ENCODE measurements around the gene VIT. TPM values are rescaled to one million over a fixed set of nuclear protein-coding genes. Genes with fewer than 3 reads are reported as not detected.
"Not testable (repeated sequence)": the region's sequence is repeated elsewhere in the genome, so short reads cannot be mapped to it uniquely, and the experiment has no call there.

VIT gene
- total and polyA plus RNA-seq, 2 experiments from 2014 or later = 0.25 to 0.33 TPM

DNA sequence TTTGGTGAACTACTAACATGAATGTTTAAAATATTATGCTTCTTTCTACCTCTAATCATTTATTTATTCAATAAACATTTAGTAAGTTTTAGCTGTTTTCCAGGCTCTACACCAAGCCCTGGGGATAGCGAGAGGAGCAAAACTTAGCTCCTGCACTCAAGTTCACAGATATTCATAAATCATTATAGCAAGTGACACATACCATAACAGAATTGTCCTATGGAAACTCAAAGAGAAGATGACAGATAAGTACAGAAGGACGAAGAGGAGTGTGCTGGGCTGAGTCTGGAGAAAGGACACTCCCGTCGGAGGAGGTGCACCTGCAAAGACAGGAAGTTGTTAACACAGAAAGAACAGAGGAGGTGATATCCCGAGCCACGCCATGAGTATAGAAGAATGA, 13.9 kb upstream of the VIT start:
- Histone ChIP-seq H3K79me2 (no peaks in the 10 kb centered on the region), H4K20me1 (ENCODE audit: insufficient read depth, poor library complexity, severe bottlenecking) (no peaks in the 10 kb centered on the region), H3K4me3 (no peak overlapping the region), H3K4me2 (no peak overlapping the region), H3K9me2 (replicated peaks; ENCODE audit: insufficient read depth) (no peaks in the 10 kb centered on the region), H3K4me1 (ENCODE audit: insufficient read depth) (no peaks in the 10 kb centered on the region), H3K9me3 (ENCODE audit: low read depth) (peaks cover 5% of the 10 kb centered on the region), H2AFZ (no peak overlapping the region), H3K36me3 (replicated peaks; ENCODE audit: insufficient read depth, low read depth) (no peaks in the 10 kb centered on the region), H3K27ac (no peak overlapping the region), H3K27me3 (no peaks in the 10 kb centered on the region)
- no peak for DNase-seq (ENCODE audit: low spot score)
- WGBS (ENCODE audit: low lambda C conversion rate, missing lambda C conversion rate) = 82% methylated on average over 6 of the region's 6 CpGs
- TF ChIP-seq EZH2 (IDR thresholded peaks at IDR 0.05; ENCODE audit: borderline replicate concordance) = no peak
- TF ChIP-seq EZH2phosphoT487 (IDR thresholded peaks at IDR 0.05; ENCODE audit: low read depth, severe bottlenecking, unreplicated experiment) = no peak
- TF ChIP-seq, protein P1, sequence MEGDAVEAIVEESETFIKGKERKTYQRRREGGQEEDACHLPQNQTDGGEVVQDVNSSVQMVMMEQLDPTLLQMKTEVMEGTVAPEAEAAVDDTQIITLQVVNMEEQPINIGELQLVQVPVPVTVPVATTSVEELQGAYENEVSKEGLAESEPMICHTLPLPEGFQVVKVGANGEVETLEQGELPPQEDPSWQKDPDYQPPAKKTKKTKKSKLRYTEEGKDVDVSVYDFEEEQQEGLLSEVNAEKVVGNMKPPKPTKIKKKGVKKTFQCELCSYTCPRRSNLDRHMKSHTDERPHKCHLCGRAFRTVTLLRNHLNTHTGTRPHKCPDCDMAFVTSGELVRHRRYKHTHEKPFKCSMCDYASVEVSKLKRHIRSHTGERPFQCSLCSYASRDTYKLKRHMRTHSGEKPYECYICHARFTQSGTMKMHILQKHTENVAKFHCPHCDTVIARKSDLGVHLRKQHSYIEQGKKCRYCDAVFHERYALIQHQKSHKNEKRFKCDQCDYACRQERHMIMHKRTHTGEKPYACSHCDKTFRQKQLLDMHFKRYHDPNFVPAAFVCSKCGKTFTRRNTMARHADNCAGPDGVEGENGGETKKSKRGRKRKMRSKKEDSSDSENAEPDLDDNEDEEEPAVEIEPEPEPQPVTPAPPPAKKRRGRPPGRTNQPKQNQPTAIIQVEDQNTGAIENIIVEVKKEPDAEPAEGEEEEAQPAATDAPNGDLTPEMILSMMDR (IDR thresholded peaks at IDR 0.05; ENCODE audit: poor library complexity) = no peak

DNA sequence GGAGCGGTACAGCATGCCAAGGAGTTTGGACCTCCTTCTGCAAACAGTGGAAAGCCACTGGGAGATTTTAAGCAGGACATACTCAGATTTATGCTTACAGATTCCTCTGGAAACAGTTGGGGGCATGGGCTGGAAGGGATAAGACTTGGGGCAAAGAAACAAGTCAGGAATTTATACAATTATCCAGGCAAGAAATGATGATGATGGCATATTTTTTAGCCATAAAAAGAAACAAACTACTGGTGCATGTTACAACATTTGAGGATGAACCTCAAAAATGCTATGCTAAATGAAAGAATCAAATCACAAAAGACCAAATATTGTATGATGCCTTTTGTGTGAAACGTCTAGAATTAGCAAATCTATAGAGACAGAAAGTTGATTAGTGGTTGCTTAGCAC, 13.5 kb upstream of the VIT start:
- TF ChIP-seq, protein P1 (IDR thresholded peaks at IDR 0.05; ENCODE audit: poor library complexity) = no peak
- TF ChIP-seq EZH2phosphoT487 (IDR thresholded peaks at IDR 0.05; ENCODE audit: low read depth, severe bottlenecking, unreplicated experiment) = no peak
- no peak for TF ChIP-seq EZH2 (IDR thresholded peaks at IDR 0.05; ENCODE audit: borderline replicate concordance)
- no peak overlapping the region for H2AFZ ChIP-seq
- no peaks in the 10 kb centered on the region for H3K9me2 ChIP-seq (replicated peaks; ENCODE audit: insufficient read depth)
- no peaks in the 10 kb centered on the region for H3K4me1 ChIP-seq (ENCODE audit: insufficient read depth)
- no peak for DNase-seq (ENCODE audit: low spot score)
- no peak overlapping the region for H3K27ac ChIP-seq
- H3K36me3 ChIP-seq (replicated peaks; ENCODE audit: insufficient read depth, low read depth) = no peaks in the 10 kb centered on the region
- H3K9me3 ChIP-seq (ENCODE audit: low read depth) = peaks cover 5% of the 10 kb centered on the region
- 41% methylated on average over 2 of the region's 2 CpGs for WGBS (ENCODE audit: low lambda C conversion rate, missing lambda C conversion rate)
- H3K4me3 ChIP-seq = no peak overlapping the region
- no peaks in the 10 kb centered on the region for H3K79me2 ChIP-seq
- H3K27me3 ChIP-seq = no peaks in the 10 kb centered on the region
- no peaks in the 10 kb centered on the region for H4K20me1 ChIP-seq (ENCODE audit: insufficient read depth, poor library complexity, severe bottlenecking)
- no peak overlapping the region for H3K4me2 ChIP-seq

DNA sequence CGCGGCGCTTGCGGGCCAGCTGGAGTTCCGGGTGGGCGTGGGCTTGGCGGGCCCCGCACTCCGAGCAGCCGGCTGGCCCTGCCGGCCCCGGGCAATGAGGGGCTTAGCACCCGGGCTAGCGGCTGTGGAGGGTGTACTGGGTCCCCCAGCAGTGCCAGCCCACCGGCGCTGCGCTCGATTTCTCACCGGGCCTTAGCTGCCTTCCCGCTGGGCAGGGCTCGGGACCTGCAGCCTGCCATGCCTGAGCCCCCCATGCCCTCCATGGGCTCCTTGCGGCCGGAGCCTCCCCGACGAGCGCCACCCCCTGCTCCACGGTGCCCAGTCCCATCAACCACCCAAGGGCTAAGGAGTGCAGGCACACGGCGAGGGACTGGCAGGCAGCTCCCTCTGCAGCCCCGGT, 8.2 kb upstream of the VIT start:
- H3K9me3 ChIP-seq (ENCODE audit: low read depth); H3K27ac ChIP-seq; H3K27me3 ChIP-seq; H3K4me3 ChIP-seq; H2AFZ ChIP-seq; H3K4me2 ChIP-seq; DNase-seq (ENCODE audit: low spot score); H3K36me3 ChIP-seq (replicated peaks; ENCODE audit: insufficient read depth, low read depth); H4K20me1 ChIP-seq (ENCODE audit: insufficient read depth, poor library complexity, severe bottlenecking); H3K79me2 ChIP-seq; H3K4me1 ChIP-seq (ENCODE audit: insufficient read depth); H3K9me2 ChIP-seq (replicated peaks; ENCODE audit: insufficient read depth): not testable (repeated sequence)
- 97% methylated on average over 26 of the region's 30 CpGs for WGBS (ENCODE audit: low lambda C conversion rate, missing lambda C conversion rate)

DNA sequence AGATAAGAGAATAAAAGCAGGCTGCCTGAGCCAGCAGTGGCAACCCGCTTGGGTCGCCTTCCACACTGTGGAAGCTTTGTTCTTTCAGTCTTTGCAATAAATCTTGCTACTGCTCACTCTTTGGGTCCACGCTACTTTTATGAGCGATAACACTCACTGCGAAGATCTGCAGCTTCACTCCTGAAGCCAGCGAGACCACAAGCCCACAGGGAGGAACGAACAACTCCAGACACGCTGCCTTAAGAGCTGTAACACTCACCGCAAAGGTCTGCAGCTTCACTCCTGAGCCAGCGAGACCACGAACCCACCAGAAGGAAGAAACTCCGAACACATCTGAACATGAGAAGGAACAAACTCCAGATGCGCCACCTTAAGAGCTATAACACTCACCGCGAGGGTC, 7.5 kb upstream of the VIT start:
- not testable (repeated sequence) for H3K9me3 ChIP-seq (ENCODE audit: low read depth); H3K36me3 ChIP-seq (replicated peaks; ENCODE audit: insufficient read depth, low read depth); H3K9me2 ChIP-seq (replicated peaks; ENCODE audit: insufficient read depth); H3K4me1 ChIP-seq (ENCODE audit: insufficient read depth); H3K27ac ChIP-seq; H3K4me2 ChIP-seq; H2AFZ ChIP-seq; DNase-seq (ENCODE audit: low spot score); H3K4me3 ChIP-seq; H4K20me1 ChIP-seq (ENCODE audit: insufficient read depth, poor library complexity, severe bottlenecking); H3K27me3 ChIP-seq; H3K79me2 ChIP-seq
- 97% methylated on average over 15 of the region's 15 CpGs for WGBS (ENCODE audit: low lambda C conversion rate, missing lambda C conversion rate)

DNA sequence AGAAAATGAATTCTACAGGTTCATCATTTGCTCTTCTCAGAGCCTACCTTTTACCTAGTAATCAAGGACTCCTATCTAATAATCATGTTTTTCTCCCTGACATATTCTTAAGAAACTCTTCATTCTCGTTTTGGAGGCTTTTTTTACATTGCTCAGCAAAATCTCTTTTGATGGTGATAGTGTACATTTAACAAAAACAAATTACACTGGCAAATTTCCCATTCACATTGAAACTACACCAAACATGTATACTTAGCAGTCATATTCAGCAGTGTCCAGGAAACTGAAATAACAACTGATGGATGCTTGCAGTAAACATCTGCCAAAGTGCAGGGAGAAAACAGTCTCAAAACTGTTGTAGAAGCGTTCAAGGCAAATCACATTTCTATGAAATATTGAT, 4.4 kb upstream of the VIT start:
- H3K79me2 ChIP-seq = no peaks in the 10 kb centered on the region
- H3K27me3 ChIP-seq = no peaks in the 10 kb centered on the region
- no peak overlapping the region for H3K27ac ChIP-seq
- no peaks in the 10 kb centered on the region for H3K9me3 ChIP-seq (ENCODE audit: low read depth)
- TF ChIP-seq EZH2phosphoT487 (IDR thresholded peaks at IDR 0.05; ENCODE audit: low read depth, severe bottlenecking, unreplicated experiment) (no peak), EZH2 (IDR thresholded peaks at IDR 0.05; ENCODE audit: borderline replicate concordance) (no peak)
- TF ChIP-seq, protein P1 (IDR thresholded peaks at IDR 0.05; ENCODE audit: poor library complexity) = no peak
- no peak overlapping the region for H3K4me2 ChIP-seq
- no peaks in the 10 kb centered on the region for H3K4me1 ChIP-seq (ENCODE audit: insufficient read depth)
- no peak for DNase-seq (ENCODE audit: low spot score)
- H2AFZ ChIP-seq = no peak overlapping the region
- no peak overlapping the region for H3K4me3 ChIP-seq
- WGBS (ENCODE audit: low lambda C conversion rate, missing lambda C conversion rate) = 43% methylated on average over 2 of the region's 2 CpGs
- no peaks in the 10 kb centered on the region for H3K36me3 ChIP-seq (replicated peaks; ENCODE audit: insufficient read depth, low read depth)
- H4K20me1 ChIP-seq (ENCODE audit: insufficient read depth, poor library complexity, severe bottlenecking) = no peaks in the 10 kb centered on the region
- H3K9me2 ChIP-seq (replicated peaks; ENCODE audit: insufficient read depth) = no peaks in the 10 kb centered on the region

Data from hepatocyte (in vitro differentiated cells).